Effector CD4-positive, alpha-beta T cell (primary cell): ENCODE data around the gene GRAMD2A.
A peak's percentile ranks its signal among the peaks of the same experiment; 100 is the strongest.

ENCODE experiments used
- DNase-seq: peaks from one replicate; pipeline ENCODE4 v3.0.0-alpha.2; 2020

The GRAMD2A gene

DNA sequence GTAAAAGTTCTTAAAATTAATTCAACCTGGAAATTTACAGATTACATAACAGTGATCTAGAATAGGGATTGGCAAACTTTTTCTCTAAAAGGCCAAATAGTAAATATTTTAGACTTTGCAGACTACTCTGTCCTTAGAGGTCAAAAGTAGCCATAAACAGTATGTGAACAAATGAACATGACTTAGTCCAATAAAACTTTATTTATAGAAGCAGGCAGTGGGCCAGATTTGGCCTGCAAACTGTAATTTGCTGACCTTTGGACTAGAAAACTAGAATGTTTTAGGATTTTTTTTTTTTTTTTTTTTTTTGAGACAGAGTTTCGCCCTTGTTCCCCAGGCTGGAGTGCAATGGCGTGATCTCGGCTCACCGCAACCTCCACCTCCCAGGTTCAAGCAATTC, 67.3 kb downstream of the GRAMD2A start:
- DNase-seq, result no peak

DNA sequence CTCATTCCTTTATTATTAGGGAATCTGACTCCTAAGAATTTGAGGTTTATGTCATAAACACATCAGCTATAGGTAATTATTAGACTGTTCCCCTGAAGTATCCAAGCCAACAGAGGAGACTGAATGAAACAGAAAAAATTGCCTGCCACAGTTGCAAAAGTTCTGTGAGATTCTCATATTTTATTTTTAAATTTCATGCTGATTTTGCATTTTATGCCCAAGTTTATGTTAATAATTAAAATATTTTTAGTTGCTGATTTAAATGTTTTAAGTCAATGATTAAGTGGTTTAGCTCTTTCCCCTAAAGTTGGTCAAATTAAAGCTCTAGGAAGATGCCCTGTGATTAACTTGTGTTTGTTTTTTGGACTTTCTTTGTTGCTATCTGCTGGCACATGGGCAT, 69.2 kb downstream of the GRAMD2A start:
- no peak for DNase-seq

DNA sequence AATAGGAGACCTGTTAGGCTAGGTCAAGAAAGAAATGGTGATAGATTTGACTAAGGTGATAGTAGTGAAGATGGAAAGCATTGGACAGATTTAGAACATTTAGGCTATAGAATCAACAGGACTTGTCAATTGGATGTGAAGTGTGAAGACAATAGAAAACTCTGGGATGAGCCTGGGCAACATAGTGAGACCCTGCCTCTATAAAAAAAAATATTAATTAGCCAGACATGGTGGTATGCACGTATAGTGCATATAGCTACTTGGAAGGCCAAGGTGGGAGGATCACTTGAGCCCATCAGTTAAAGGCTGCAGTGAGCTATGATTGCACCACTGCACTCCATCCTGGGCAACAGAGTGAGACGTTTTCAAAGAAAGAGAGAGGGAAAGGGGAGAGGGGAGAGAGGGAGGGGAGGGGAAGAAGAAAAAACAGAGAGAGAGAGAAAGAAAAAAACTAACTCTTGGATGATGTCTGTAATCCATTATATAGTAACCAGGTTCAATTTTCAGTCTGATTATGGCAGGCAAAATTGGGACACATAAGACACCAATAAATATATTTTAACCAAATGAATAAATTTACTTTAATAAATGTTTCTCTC, 69.8 kb downstream of the GRAMD2A start:
- DNase-seq, result no peak

DNA sequence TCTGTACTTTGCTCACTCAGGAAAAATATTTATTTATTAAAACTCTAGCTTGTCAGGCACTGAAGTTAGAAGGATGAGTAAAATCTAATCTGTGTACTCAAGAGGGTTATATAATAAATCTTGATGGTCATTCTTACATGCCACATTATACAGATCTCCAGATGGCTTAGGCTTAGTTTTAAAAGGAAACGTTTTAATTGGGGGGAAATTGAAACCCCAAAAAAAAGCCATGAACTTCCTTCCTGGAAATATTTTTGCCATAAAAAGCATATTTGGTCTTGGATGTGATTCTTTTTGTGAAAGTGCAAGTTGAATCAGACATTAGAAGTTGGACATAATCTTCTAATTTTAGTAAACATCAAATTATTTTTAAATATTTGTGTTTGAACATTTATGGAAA, 73.4 kb downstream of the GRAMD2A start:
- no peak for DNase-seq

DNA sequence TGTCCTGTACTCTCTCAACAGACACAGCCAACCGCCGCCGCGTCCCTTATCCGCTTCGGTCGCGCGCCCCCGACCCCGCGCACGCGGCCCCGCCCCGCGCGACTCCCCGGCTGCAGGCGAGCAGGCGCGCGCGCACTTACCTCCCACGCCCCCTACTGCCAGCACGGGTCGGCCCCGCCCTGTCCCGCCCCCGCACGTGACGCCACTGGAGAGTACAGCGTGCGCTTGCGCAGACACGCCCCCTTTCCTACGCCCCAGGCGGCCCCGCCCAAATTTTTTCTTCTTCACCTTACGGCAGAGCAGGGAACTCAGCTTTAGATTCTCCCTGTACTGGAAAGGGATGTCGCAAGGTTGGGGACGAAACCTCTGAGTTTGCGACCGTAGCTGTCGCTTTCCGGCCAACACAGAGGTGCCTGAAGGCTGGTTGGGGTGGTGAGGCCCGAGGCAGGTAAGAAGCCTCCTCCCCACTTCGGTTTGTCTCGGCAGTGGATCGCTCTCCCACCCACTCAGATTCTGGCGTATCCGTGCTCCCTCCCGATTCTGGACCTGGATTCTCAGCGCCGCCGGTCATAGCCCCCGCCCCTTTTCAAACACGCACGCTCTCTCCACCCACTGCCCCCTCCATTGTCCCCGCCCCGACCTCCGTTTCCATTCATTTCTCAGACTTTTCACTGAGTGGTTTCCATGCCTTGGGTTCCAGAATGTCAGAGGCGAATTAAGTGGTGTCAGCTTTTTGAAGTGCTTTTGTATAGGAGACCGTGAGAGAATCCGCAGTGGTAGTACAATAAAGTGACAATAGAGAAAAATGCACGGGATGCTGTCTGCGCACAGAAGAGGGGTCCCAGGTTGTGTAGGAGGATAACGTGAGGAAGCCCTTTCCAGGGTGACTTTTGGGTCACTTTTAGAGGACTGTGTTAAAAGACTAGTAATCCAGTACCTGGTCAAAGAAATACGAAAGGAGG, 79.3 kb downstream of the GRAMD2A start, which contains the start of the genes MYO9A and SENP8:
Gene MYO9A (minus strand): TSS at position 134 of the 962 bp plus-strand sequence. CDS start 71,587 bp downstream, outside the sequence.
Gene SENP8 (plus strand): TSS at position 387 of the 962 bp plus-strand sequence. CDS start 21,221 bp downstream, outside the sequence.
- DNase-seq, result peak; percentile 97

DNA sequence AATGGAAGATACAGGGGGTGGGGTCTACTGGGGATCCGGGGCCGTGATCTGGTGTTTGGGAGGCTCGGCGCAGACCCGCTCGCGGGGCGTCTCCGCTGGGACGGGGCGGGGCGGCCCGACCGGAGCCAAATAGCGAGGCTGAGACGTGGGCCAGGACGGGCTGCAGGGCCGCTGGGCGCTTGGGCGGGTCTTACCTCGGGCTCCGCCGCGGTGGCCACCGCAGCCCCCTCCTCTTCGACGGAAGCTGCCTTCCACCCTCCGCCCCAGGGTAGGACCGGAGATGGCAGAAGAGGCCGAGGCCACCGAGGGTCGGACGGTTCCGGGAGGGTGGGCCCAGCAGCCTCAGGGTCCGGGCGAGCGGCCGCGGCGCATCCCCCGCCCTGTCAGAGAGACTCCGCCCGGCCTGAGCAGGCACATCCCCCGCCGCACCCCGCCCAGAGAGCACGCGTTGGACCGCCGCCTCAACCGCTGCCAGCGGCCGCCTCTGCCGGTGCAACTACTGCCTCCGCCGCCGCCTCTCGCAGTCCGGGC, 80.0 kb downstream of the GRAMD2A start:
- DNase-seq, result peak; percentile 59

DNA sequence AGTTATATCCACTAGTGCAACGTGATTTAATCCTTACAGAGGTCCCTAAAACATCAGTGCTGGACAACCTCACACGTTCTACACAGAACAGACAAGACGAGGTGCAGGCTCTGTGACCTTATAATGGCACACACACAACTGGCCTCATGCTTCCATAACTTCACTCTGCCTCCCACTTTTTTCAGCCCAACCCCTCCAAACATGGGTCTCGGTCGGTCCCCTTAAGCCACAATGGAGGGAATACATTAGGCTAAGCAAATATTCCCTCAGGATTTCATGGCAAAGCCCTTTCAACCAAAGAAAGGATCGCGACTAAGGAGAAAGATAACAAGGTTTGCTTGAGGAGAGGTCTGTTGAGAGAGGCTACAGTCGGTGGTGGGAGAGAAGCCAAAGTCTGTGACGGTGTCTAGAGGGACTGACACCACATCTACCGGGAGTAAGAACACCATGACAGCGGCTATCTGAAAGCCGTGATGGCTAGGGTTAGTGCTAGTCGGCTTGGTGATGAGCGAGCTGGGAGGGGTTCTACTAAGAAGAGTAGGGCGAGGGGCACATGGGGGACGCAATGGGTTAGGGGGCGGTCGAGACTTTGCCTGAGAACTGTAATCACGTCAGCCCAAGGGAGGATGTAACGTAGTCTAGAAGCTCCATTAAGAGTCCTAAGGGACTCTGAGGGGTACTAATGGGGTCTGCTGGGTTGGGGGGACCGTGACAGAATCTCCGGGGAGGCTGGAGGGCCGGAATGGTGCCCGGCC, 80.7 kb downstream of the GRAMD2A start:
- DNase-seq, result no peak

DNA sequence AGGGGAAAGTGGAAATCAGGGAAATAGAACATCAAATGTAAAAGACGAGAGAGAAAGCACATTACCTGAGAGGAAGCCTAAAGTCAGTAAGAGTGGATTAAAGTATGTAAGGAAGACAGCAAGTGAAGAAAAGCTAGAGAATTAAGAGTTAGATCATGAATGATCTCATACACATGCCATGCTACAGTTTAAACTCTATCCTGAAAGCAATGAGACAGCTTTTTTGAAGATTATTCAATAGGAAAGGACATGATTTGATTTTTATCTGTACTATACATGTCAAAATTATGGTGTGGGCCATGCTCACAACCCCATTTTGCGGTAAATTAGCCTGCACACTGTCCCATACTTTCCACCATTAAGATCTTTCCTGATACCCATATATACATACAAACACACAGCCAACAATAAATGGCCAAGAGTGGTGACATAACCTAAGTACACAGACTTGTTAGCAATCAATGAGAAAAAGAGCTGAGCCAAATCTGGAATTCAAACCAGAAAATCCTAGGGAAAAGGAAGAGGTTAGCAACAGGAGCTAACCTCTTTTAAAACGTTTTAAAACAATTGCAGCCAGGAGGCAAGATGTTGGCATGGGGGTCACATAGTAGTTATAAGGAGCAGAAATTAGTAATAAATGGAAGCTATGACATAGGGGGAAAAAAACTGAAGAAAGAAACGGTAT, 84.1 kb downstream of the GRAMD2A start:
- no peak for DNase-seq

DNA sequence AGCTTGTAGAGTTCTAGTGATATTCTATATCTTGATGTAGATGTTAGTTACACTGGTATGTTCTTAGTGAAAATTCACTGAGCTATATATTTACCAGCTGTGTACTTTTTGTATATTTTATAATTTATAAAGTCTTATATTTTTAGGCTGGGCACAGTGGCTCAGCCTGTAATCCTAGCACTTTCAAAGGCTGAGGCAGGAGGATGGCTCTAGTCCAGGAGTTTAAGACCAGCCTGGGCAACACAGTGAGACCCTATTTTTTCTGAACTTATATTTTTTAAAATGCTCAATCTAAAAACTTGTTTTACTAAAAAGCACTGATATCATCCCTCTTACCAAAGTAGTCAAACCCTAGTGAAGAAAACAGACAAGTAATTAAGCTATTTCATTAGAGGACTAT, 84.8 kb downstream of the GRAMD2A start:
- no peak for DNase-seq

DNA sequence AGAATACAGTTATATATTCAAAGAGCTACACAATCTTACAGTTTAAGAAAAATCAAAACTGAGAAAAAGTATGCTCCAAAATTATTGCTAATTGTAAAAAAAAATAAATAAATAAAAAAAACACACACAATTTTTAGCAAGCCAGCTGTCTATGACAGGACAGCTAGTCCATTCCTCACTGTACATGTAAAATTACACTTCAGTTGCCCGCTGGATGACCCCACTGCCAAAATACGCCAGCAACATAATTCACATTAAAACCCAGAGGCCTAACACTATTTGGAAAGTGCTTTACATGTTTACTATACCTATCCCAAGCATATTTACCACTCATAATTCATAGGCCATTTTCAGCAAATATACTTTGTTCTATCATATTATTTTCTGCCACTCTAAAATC, 85.5 kb downstream of the GRAMD2A start:
- DNase-seq, result no peak

DNA sequence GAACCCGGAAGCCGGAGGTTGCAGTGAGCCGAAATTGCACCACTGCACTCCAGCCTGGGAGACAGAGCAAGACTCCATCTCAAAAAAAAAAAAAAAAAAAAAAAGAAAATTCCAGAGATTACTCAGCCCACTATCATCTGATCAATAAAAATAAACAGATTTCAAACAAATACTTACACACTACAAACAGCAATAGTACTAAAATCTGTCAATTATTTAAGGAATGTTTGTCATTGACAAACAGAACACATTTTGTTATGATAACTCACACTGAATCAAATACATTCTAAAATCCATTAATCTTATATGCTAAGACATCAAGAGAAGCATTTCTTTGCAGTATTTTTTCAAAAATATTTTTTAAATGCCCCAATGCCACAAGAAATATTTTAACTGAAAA, 87.2 kb downstream of the GRAMD2A start:
- DNase-seq, result no peak
